Lower leg skin (tissue), 3 donors: ENCODE results near the gene SYCP2.

Source experiments
- CTCF ChIP-seq, 3 donors: fragments of 450-650 bp; IDR thresholded peaks; one replicate each; pipeline ENCODE4 v1.5.1; 2016; ENCODE audit warnings: antibody characterized with exemption in 3 of 3, mild to moderate bottlenecking in 3 of 3, moderate library complexity in 2 of 3
- POLR2A ChIP-seq, 2 donors: fragments of 450-650 bp; IDR thresholded peaks; one replicate each; pipeline ENCODE4 v1.6.1; 2016 to 2017; ENCODE audit warnings: antibody characterized with exemption in 2 of 2, mild to moderate bottlenecking in 1 of 2, moderate library complexity in 1 of 2

- peak in 1 of 3 donors; percentile 58 for TF ChIP-seq CTCF (IDR thresholded peaks at IDR 0.05)
- no peak for TF ChIP-seq POLR2A (IDR thresholded peaks at IDR 0.05)
Measured at GRCh38 chr20:59933849-59934585, 580 bp upstream of the SYCP2 start.
